HCT116 (cell line): ENCODE measurements around the gene ORC4.

ENCODE experiments used
- CBX3 ChIP-seq: IDR thresholded peaks from 2 replicates; pipeline ENCODE4 v1.6.1; 2012; ENCODE audit warnings: low read depth
- ELF1 ChIP-seq: IDR thresholded peaks from 2 replicates; pipeline ENCODE4 v1.6.1; 2012; ENCODE audit warnings: low read depth, borderline replicate concordance
- EZH2 ChIP-seq: fragments of 200-600 bp; sonication (generic); IDR thresholded peaks from 2 replicates; pipeline ENCODE4 v1.6.1; 2017; ENCODE audit warnings: antibody characterized with exemption, mixed run types
- POLR2A ChIP-seq: IDR thresholded peaks from 2 replicates; pipeline ENCODE4 v1.7.0; 2011; ENCODE audit warnings: borderline replicate concordance; ENCODE audit not compliant: insufficient read depth, insufficient read length; ENCODE audit errors: extremely low read depth
- SIN3A ChIP-seq: IDR thresholded peaks from 2 replicates; pipeline ENCODE4 v1.6.1; 2012; ENCODE audit warnings: low read depth
- SP1 ChIP-seq: IDR thresholded peaks from 2 replicates; pipeline ENCODE4 v1.6.1; 2012; ENCODE audit warnings: low read depth
- YY1 ChIP-seq: IDR thresholded peaks from 2 replicates; pipeline ENCODE4 v1.6.1; 2011; ENCODE audit warnings: low read length, low read depth, moderate library complexity, mild to moderate bottlenecking; ENCODE audit not compliant: insufficient replicate concordance; ENCODE audit errors: extremely low read depth
- TF ChIP-seq, protein P1 (sequence below), 3 experiments: fragments of 200-600 bp in 1 of 3; sonication (generic) in 1 of 3; IDR thresholded peaks in 2 of 3; conservative IDR thresholded peaks in 1 of 3; 2 replicates each; pipeline ENCODE4 v1.5.1; 2012 to 2017; ENCODE audit warnings: low read depth in 2 of 3, low read length in 2 of 3, antibody characterized with exemption in 1 of 3, borderline replicate concordance in 1 of 3, control low read depth in 1 of 3, mild to moderate bottlenecking in 1 of 3, mixed read lengths in 1 of 3, mixed run types in 1 of 3, moderate library complexity in 1 of 3; ENCODE audit not compliant: insufficient read depth in 1 of 3
- TF ChIP-seq, protein P2 (sequence below): IDR thresholded peaks from 2 replicates; pipeline ENCODE4 v1.6.1; 2012; ENCODE audit warnings: low read depth

DNA sequence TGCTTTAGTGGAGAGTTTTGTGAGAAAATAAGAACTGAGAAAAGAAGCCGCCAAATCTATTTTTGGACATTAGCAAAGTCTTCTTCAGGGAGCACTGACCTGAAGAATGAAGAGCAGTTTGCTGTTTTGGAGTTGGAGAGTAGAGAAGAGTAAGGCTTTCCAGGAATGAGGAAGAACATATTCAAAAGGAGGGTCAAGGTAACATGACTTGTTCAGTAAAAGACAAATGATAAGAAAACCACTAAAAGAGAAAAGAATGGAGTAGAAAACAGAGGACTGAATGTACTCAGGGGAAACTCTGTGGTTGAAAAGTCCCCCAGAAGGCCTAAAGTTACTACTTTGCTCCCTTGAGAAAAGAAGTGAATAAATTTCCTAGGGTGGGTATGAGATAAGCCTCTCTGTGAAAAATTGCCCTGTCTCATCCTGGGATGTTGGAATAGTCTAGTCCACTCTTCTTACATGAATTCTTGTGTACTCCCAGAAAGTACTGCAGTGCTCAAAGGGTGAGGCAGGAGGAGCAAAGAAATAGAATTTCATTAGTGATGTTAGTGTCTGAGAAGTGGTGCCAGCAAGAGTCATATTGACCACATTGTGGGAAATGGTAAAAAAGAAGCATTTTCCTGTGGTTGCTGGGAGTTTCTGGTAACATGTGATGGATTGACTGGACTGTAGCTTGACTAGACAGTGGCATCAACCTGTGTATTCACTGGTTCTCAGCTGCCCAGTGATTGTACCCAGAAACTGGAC lies 28.1 kb upstream of the ORC4 start:
- TF ChIP-seq, protein P1, sequence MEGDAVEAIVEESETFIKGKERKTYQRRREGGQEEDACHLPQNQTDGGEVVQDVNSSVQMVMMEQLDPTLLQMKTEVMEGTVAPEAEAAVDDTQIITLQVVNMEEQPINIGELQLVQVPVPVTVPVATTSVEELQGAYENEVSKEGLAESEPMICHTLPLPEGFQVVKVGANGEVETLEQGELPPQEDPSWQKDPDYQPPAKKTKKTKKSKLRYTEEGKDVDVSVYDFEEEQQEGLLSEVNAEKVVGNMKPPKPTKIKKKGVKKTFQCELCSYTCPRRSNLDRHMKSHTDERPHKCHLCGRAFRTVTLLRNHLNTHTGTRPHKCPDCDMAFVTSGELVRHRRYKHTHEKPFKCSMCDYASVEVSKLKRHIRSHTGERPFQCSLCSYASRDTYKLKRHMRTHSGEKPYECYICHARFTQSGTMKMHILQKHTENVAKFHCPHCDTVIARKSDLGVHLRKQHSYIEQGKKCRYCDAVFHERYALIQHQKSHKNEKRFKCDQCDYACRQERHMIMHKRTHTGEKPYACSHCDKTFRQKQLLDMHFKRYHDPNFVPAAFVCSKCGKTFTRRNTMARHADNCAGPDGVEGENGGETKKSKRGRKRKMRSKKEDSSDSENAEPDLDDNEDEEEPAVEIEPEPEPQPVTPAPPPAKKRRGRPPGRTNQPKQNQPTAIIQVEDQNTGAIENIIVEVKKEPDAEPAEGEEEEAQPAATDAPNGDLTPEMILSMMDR (IDR thresholded peaks at IDR 0.05 in 2 of 3, conservative IDR thresholded peaks at IDR 0.05 in 1 of 3; ENCODE audit: borderline replicate concordance in 1 of 3, insufficient read depth in 1 of 3, low read depth in 2 of 3, low read length in 2 of 3): no peak
- TF ChIP-seq, protein P2, sequence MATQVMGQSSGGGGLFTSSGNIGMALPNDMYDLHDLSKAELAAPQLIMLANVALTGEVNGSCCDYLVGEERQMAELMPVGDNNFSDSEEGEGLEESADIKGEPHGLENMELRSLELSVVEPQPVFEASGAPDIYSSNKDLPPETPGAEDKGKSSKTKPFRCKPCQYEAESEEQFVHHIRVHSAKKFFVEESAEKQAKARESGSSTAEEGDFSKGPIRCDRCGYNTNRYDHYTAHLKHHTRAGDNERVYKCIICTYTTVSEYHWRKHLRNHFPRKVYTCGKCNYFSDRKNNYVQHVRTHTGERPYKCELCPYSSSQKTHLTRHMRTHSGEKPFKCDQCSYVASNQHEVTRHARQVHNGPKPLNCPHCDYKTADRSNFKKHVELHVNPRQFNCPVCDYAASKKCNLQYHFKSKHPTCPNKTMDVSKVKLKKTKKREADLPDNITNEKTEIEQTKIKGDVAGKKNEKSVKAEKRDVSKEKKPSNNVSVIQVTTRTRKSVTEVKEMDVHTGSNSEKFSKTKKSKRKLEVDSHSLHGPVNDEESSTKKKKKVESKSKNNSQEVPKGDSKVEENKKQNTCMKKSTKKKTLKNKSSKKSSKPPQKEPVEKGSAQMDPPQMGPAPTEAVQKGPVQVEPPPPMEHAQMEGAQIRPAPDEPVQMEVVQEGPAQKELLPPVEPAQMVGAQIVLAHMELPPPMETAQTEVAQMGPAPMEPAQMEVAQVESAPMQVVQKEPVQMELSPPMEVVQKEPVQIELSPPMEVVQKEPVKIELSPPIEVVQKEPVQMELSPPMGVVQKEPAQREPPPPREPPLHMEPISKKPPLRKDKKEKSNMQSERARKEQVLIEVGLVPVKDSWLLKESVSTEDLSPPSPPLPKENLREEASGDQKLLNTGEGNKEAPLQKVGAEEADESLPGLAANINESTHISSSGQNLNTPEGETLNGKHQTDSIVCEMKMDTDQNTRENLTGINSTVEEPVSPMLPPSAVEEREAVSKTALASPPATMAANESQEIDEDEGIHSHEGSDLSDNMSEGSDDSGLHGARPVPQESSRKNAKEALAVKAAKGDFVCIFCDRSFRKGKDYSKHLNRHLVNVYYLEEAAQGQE: no peak
- TF ChIP-seq POLR2A (no peak), CBX3 (no peak), SP1 (no peak), EZH2 (no peak), ELF1 (no peak), SIN3A (no peak), YY1 (no peak)
